Activated CD8-positive, alpha-beta T cell treated with anti-CD3 and anti-CD28 coated beads for 36 hours (primary cell): ENCODE data around the gene SMIM33. TPM values are rescaled to one million over a fixed set of nuclear protein-coding genes. Genes with fewer than 3 reads are reported as not detected.
"Not testable (repeated sequence)": the region's sequence is repeated elsewhere in the genome, so short reads cannot be mapped to it uniquely, and the experiment has no call there.

ENCODE experiments used
- ATAC-seq: fragments of 200-7000 bp; cut with Tn5 transposase; one replicate; pipeline ENCODE4 v1.10.0; 2021; ENCODE audit warnings: mild to moderate bottlenecking, moderate library complexity
- CTCF ChIA-PET: fragments of 350-600 bp; sonication (Branson Sonifier 250); formaldehyde crosslinking; loops from one replicate; lab custom pipeline; 2021; ENCODE audit warnings: antibody characterized with exemption; lab: Charles Lee
- POLR2A ChIA-PET: fragments of 350-600 bp; sonication (Branson Sonifier 250); formaldehyde crosslinking; loops from one replicate; lab custom pipeline; 2021; ENCODE audit warnings: antibody characterized with exemption; lab: Charles Lee
- DNase-seq: peaks from one replicate; pipeline ENCODE4 v3.0.0-alpha.2; 2020
- H3K27ac Mint-ChIP-seq: one replicate; pipeline ENCODE4 v1.8.0; 2021; ENCODE audit warnings: mild to moderate bottlenecking, mixed read lengths
- H3K27me3 Mint-ChIP-seq: one replicate; pipeline ENCODE4 v1.8.0; 2021; ENCODE audit warnings: mixed read lengths
- H3K36me3 Mint-ChIP-seq: one replicate; pipeline ENCODE4 v1.8.0; 2021; ENCODE audit warnings: low read depth, mixed read lengths
- H3K4me1 Mint-ChIP-seq: one replicate; pipeline ENCODE4 v1.8.0; 2021; ENCODE audit warnings: low read depth, mixed read lengths
- H3K4me3 Mint-ChIP-seq: one replicate; pipeline ENCODE4 v1.8.0; 2021; ENCODE audit warnings: mild to moderate bottlenecking, moderate library complexity, mixed read lengths
- H3K9me3 Mint-ChIP-seq: one replicate; pipeline ENCODE4 v1.8.0; 2021; ENCODE audit warnings: mixed read lengths
- intact Hi-C: fragments of 100-400 bp; cut with micrococcal nuclease; formaldehyde crosslinking; loops from one replicate; pipeline ENCODE4 v1.10.0; 2022
- total RNA-seq, 2 experiments: library from RNA; stranded (reverse); gene quantifications; one replicate each; pipeline ENCODE4 v1.2.3, GENCODE V29; 2021
- TF ChIP-seq, protein P1 (sequence below): fragments of 200-600 bp; IDR thresholded peaks from one replicate; pipeline ENCODE4 v1.8.0; 2022; ENCODE audit warnings: antibody characterized with exemption, mild to moderate bottlenecking

SMIM33 gene
- total RNA-seq, 2 experiments from 2014 or later = 0.16 TPM; not detected in 1

- H3K4me3 Mint-ChIP-seq = peak within 1 kb of the TSS; percentile 91
- ChIA-PET POLR2A (interaction anchor here (0.6 to 1.4 kb wide), 9 partner anchors 9 to 306 kb away, joined by 3 to 5 read pairs (median 3); partner anchors contain the start of gene SPATA24), CTCF (interaction anchor here (0.7 to 1.9 kb wide), 8 partner anchors 17 to 124 kb away, joined by 3 to 11 read pairs (median 3); partner anchors contain the start of gene STING1)
- no peaks in the 10 kb centered on the region for H3K27me3 Mint-ChIP-seq
- no peaks in the 10 kb centered on the region for H3K9me3 Mint-ChIP-seq
- H3K4me1 Mint-ChIP-seq = peaks cover 42% of the 10 kb centered on the region
- peaks cover 15% of the 10 kb centered on the region for H3K36me3 Mint-ChIP-seq
- peak within 1 kb of the TSS; percentile 96 for H3K27ac Mint-ChIP-seq
- intact Hi-C loops = no loop called here
- ATAC-seq = peak; percentile 91
- TF ChIP-seq, protein P1, sequence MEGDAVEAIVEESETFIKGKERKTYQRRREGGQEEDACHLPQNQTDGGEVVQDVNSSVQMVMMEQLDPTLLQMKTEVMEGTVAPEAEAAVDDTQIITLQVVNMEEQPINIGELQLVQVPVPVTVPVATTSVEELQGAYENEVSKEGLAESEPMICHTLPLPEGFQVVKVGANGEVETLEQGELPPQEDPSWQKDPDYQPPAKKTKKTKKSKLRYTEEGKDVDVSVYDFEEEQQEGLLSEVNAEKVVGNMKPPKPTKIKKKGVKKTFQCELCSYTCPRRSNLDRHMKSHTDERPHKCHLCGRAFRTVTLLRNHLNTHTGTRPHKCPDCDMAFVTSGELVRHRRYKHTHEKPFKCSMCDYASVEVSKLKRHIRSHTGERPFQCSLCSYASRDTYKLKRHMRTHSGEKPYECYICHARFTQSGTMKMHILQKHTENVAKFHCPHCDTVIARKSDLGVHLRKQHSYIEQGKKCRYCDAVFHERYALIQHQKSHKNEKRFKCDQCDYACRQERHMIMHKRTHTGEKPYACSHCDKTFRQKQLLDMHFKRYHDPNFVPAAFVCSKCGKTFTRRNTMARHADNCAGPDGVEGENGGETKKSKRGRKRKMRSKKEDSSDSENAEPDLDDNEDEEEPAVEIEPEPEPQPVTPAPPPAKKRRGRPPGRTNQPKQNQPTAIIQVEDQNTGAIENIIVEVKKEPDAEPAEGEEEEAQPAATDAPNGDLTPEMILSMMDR = no peak
- peak; percentile 98 for DNase-seq
These were observed 31.5 kb upstream of the SMIM33 start, which contains the start of gene DNAJC18 for GRCh38 chr5:139439013-139439903. Gene DNAJC18 (minus strand): TSS chr5:139439525. CDS start chr5:139439445, 80 bp downstream.

DNA sequence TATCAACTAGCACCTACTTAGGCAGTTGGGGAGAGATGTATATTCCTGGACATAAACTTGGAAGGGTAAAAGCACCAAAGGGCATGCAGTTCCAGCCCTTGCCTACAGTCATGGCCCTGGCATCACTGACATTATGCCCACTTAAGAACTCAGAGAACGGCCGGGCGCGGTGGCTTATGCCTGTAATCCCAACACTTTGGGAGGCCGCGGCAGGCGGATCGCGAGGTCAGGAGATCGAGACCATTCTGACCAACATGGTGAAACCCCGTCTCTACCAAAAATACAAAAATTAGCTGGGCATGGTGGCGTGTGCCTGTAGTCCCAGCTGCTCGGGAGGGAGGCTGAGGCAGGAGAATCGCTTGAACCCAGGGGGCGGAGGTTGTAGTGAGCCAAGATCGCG is 30.4 kb upstream of the SMIM33 start:
- H3K9me3 Mint-ChIP-seq, ATAC-seq, H3K27me3 Mint-ChIP-seq, H3K36me3 Mint-ChIP-seq, H3K4me3 Mint-ChIP-seq, DNase-seq, intact Hi-C loops, H3K27ac Mint-ChIP-seq: not testable (repeated sequence)
- POLR2A ChIA-PET = interaction anchor here (1.3 kb wide), 1 partner anchor 33 kb away, joined by 5 read pairs; no protein-coding TSS in a partner anchor
- CTCF ChIA-PET = interaction anchor here (1.5 to 2.7 kb wide), 3 partner anchors 18 to 123 kb away, joined by 3 to 13 read pairs (median 9); no protein-coding TSS in a partner anchor
- H3K4me1 Mint-ChIP-seq = peaks cover 41% of the 10 kb centered on the region

GRCh38 chr5:139443831-139444453 is 26.9 kb upstream of the SMIM33 start:
- CTCF ChIA-PET = interaction anchor here (1.3 to 1.6 kb wide), 3 partner anchors 11 to 51 kb away, joined by 3 to 4 read pairs (median 3); no protein-coding TSS in a partner anchor
- POLR2A ChIA-PET = interaction anchor here (2.2 to 4.7 kb wide), 2 partner anchors 13 to 39 kb away, joined by 7 to 26 read pairs; partner anchors contain the start of gene STING1
- ATAC-seq (peak; percentile 19), DNase-seq (no peak)
- peak overlapping the region; percentile 60 for H3K27ac Mint-ChIP-seq
- H3K36me3 Mint-ChIP-seq = no peaks in the 10 kb centered on the region
- TF ChIP-seq, protein P1 = no peak
- H3K9me3 Mint-ChIP-seq = no peaks in the 10 kb centered on the region
- no peaks in the 10 kb centered on the region for H3K27me3 Mint-ChIP-seq
- H3K4me1 Mint-ChIP-seq = peaks cover 53% of the 10 kb centered on the region
- no peak overlapping the region for H3K4me3 Mint-ChIP-seq
- intact Hi-C loops = no loop called here

GRCh38 chr5:139445325-139446170 is 25.3 kb upstream of the SMIM33 start:
- CTCF ChIA-PET = interaction anchor here (0.5 to 1.3 kb wide), 4 partner anchors 9 to 68 kb away, joined by 3 to 4 read pairs (median 4); no protein-coding TSS in a partner anchor
- DNase-seq = no peak
- H3K9me3 Mint-ChIP-seq = no peaks in the 10 kb centered on the region
- ATAC-seq = no peak
- TF ChIP-seq, protein P1 = no peak
- H3K27me3 Mint-ChIP-seq = no peaks in the 10 kb centered on the region
- H3K27ac Mint-ChIP-seq = peak overlapping the region; percentile 50
- peaks cover 48% of the 10 kb centered on the region for H3K4me1 Mint-ChIP-seq
- H3K4me3 Mint-ChIP-seq = no peak overlapping the region
- POLR2A ChIA-PET = interaction anchor here (0.6 to 4.7 kb wide), 7 partner anchors 9 to 406 kb away, joined by 3 to 26 read pairs (median 4); partner anchors contain the start of gene STING1
- intact Hi-C loops = no loop called here
- H3K36me3 Mint-ChIP-seq = no peaks in the 10 kb centered on the region
